Astrocyte of the cerebellum (primary cell): Measurements from ENCODE around the gene TGFBI.
"Not testable (repeated sequence)": the region's sequence is repeated elsewhere in the genome, so short reads cannot be mapped to it uniquely, and the experiment has no call there.

Source experiments
- DNase-seq: peaks from one replicate; pipeline ENCODE4 v3.0.0-alpha.2; 2011; ENCODE audit warnings: low read depth
- H3K4me3 ChIP-seq: 2 replicates; pipeline ENCODE4 v1.5.1; 2011; ENCODE audit warnings: mild to moderate bottlenecking, low read depth, low read length, moderate library complexity
- CTCF ChIP-seq: IDR thresholded peaks from 2 replicates; pipeline ENCODE4 v1.5.1; 2012; ENCODE audit warnings: low read length, low read depth, moderate library complexity, mild to moderate bottlenecking; ENCODE audit errors: missing control alignments
- in situ Hi-C: cut with HindIII; loops from 2 replicates; pipeline ENCODE4 v1.10.0; 2017; ENCODE audit warnings: low sequenced_read_pairs

Gene TGFBI

GRCh38 chr5:136039202-136039601 is 10.4 kb downstream of the TGFBI start:
- no peak overlapping the region for H3K4me3 ChIP-seq
- no peak for DNase-seq
- in situ Hi-C loops: no loop called here
- no peak for TF ChIP-seq CTCF

DNA sequence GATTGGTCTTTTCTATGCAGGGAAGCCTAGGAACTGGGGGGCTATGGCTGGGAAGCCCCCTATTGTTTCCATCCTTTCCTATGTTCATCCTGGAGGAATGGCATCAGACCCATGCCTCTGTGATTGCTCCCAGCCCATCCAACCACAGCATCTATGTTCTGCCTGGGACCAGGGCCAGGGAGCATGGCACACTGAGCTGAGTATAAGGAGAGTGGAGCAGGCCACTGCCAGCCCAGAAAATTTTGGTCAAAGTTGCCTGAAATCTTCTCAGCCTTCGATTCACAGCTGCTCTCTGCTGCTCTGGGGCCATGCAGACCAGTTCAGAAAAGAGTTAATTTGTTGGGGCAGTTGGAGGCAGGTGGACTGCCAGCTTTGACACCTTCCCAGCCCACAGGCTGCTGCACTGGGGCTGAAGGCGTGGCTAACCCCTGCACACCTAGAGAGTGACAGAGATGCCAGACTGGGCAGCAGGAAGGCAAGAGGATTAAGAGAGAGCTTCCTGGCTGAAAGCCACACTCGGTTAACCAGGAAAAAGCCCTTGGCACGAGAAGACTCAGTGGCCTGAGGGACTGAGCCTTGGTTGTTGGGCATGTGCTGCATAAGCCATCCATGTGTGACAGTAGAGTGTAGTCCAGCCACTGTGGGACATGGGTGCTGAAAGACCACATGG is 12.1 kb downstream of the TGFBI start:
- no peak for TF ChIP-seq CTCF
- DNase-seq: no peak
- H3K4me3 ChIP-seq: no peak overlapping the region
- in situ Hi-C loops: no loop called here

- no peak overlapping the region for H3K4me3 ChIP-seq
- DNase-seq: no peak
- in situ Hi-C loops: no loop called here
- TF ChIP-seq CTCF: no peak
Measured at GRCh38 chr5:136042156-136042555, 13.4 kb downstream of the TGFBI start.

DNA sequence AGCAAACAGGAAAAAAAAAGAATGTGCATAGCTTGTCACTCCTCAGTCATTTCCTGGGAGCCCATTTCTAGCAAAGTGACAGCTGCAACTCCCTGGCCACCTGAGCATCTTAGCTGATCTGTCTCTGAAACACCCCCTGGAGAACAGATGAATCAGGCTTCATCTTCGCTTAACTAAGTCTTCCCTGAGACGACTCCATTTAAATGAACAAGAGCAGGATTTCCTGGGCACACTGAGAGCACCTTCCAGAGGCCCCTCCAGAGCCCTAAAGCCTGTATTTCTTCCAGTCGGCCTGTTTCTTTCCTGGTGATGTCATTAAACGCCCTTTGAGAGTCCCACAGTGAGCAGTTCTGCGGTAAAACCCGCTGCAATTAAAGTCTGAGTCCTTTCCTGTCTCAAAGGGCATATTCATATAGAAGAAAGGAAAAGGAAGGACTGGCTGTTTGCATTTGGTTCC is 13.9 kb downstream of the TGFBI start:
- TF ChIP-seq CTCF: no peak
- DNase-seq: no peak
- in situ Hi-C loops: no loop called here
- no peak overlapping the region for H3K4me3 ChIP-seq

DNA sequence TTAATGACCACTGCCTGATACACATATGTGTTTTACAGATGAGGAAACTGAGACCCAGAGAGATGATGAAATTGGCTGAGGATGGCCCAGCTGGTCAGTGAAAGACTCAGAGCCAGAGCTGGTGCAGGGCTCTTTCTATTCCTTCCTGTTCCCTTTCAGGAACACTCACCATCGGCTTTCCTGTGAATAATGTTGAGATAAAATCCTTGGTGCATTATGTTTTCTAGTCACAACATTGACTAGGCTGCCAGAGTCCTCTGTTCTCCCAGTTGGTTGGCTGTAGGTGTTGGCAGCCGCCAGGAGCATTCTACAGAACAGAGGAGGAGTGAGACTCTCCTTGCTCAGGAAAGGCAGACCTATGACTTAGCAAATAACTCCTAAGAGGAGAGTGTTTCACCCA is 14.8 kb downstream of the TGFBI start:
- H3K4me3 ChIP-seq: no peak overlapping the region
- no peak for TF ChIP-seq CTCF
- no peak for DNase-seq
- in situ Hi-C loops: no loop called here

GRCh38 chr5:136043968-136044610 is 15.3 kb downstream of the TGFBI start:
- in situ Hi-C loops: no loop called here
- TF ChIP-seq CTCF: no peak
- no peak for DNase-seq
- no peak overlapping the region for H3K4me3 ChIP-seq

GRCh38 chr5:136045026-136045425 is 16.2 kb downstream of the TGFBI start:
- H3K4me3 ChIP-seq, DNase-seq, in situ Hi-C loops: not testable (repeated sequence)
